GM10248 (cell line): ENCODE results near the gene STT3A.

ENCODE experiments used
- CTCF ChIA-PET: fragments of 300-600 bp; sonication (Branson Sonifier 250); formaldehyde crosslinking; extraction: SDS; loops from one replicate; lab custom pipeline; 2021; ENCODE audit warnings: antibody characterized with exemption; lab: Yijun Ruan, JAX
- POLR2A ChIA-PET: fragments of 350-650 bp; sonication (Branson Sonifier 250); formaldehyde crosslinking; extraction: SDS; loops from one replicate; lab custom pipeline; 2020; ENCODE audit warnings: antibody characterized with exemption; lab: Yijun Ruan, JAX
- DNase-seq: peaks from one replicate; pipeline ENCODE4 v3.0.0; 2012; ENCODE audit errors: extremely low spot score
- CTCF ChIP-seq: IDR thresholded peaks from 2 replicates; pipeline ENCODE4 v1.5.1; 2012; ENCODE audit warnings: mild to moderate bottlenecking, low read depth; ENCODE audit errors: extremely low read depth, missing control alignments, control extremely low read depth

The STT3A gene

DNA sequence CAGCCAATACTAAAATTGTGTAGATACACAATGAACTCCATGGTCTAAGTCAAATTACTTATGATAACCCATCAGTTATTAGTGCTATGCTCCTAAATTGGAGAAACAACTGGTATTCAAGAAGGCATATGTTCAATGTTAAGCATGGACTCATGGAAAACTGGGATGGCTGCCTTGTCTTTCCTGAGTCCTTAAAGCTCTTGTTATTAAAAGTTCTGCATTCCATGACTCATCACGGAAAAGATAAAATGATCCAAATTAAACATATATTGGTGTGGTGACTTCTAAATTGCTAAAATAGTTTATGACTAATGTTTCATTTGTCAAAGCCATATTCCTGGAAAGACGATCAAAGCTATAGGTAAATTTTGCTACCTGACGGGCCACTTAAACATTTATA is 32.8 kb upstream of the STT3A start:
- DNase-seq = no peak
- POLR2A ChIA-PET = no interaction called here
- TF ChIP-seq CTCF = no peak
- CTCF ChIA-PET = interaction anchor here (1.1 to 6.6 kb wide), 4 partner anchors 9 to 31 kb away, joined by 3 to 34 read pairs (median 4); partner anchors contain the start of gene EI24

- POLR2A ChIA-PET = no interaction called here
- TF ChIP-seq CTCF = no peak
- DNase-seq = no peak
- CTCF ChIA-PET = no interaction called here
These were observed 30.7 kb upstream of the STT3A start for GRCh38 chr11:125561924-125562323.

DNA sequence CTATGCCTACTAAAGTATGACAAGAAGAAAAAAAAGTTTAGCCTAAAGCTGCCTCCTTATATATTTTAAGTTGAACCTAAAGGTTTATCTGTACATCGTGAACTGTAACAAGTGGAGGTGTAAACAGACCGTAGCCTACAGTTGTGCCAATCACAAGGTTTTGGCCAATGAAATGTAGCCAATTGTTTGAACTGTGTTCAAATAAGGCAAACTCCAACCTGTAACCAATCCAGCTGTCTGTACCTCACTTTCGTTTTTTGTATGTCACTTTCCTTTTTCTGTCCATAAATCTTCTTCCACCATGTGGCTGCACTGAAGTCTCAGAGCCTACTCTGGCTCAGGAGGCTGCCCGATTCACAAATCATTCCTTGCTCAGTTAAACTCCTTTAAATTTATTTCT is 30.2 kb upstream of the STT3A start:
- DNase-seq = no peak
- no peak for TF ChIP-seq CTCF
- CTCF ChIA-PET = interaction anchor here (0.8 to 1.0 kb wide), 2 partner anchors 10 to 56 kb away, joined by 3 read pairs; no protein-coding TSS in a partner anchor

GRCh38 chr11:125564357-125564756 is 28.3 kb upstream of the STT3A start:
- TF ChIP-seq CTCF = no peak
- DNase-seq = no peak
- POLR2A ChIA-PET = no interaction called here
- CTCF ChIA-PET = interaction anchor here (2.6 kb wide), 1 partner anchor 10 kb away, joined by 10 read pairs; no protein-coding TSS in a partner anchor

More for the DNA sequence above, 30.2 kb upstream of the STT3A start:
- POLR2A ChIA-PET = no interaction called here

DNA sequence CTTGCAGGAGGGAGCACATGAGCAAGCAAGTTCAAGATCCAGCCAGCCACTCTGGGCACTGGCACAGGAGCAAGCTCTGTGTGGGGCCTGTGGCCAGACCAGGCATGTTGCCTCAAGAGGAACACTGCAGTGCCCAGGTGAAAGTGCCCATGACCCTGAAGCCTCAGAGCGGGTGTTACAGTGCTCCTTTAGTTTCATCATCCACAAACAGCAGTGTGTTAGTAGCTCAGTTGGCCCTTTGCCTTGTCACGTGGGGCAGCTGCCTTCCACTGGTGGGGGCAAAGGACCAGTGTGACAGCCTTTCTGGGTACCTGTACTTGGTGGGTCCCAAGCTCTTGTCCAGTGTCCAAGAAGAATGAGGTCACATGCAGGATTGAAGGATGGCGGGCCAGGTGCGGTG is 26.4 kb upstream of the STT3A start:
- POLR2A ChIA-PET = no interaction called here
- DNase-seq = no peak
- no peak for TF ChIP-seq CTCF
- CTCF ChIA-PET = interaction anchor here (1.2 to 2.6 kb wide), 2 partner anchors 11 to 25 kb away, joined by 3 to 10 read pairs; no protein-coding TSS in a partner anchor

DNA sequence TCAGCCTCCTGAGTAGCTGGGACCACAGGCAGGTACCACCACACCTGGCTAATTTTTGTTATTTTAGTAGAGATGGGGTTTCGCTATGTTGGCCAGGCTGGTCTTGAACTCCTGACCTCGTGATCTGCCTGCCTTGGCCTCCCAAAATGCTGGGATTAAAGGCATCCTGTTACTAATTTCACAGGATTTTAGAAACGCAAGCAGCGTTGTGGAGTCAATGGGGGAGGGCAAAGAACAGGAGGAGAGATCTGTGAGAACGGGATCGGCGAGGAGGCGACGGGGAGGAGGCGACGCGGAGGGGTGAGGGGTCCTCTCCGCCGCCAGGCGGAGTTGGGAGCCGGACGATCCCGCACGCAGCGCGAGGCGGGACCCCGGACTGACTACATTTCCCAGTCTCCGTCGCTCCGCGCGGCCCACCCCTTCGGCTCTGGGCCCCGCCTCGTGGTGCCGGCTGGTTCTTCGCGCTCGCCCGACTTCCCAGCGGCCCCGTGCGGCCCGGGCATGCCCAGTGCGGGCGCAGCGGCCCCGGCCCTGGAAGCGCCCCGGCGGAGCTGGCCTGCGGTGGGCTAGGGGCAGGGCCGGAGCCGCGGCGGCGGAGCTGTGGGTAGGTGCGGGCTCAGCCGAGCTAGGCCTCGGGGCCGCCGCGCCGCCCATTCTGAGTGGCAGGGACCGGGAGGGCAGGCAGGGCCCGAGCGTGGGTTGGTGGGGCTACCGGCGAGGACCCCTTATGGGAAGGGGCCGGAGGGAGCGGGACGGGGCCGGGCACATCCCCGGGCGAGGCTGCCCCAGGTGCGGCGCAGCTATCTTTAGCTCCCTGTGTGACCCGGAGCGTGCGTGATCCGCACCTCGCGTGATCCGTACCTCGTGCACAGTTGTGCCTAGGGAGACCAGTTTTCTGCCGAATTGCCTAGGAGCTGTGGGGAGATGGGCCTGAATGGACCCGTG is 23.4 kb upstream of the STT3A start, which contains the start of gene EI24:
Gene EI24, plus strand, starts transcription at position 508 of the 945 bp plus-strand sequence. CDS start 3,051 bp downstream, outside the sequence.
- peak; percentile 92 for DNase-seq
- peak; percentile 46 for TF ChIP-seq CTCF
- ChIA-PET POLR2A (interaction anchor here (1.0 kb wide), 1 partner anchor 23 kb away, joined by 3 read pairs; the partner anchor contains the start of gene STT3A), CTCF (interaction anchor here (0.6 to 3.8 kb wide), 20 partner anchors 9 to 306 kb away, joined by 3 to 34 read pairs (median 4); partner anchors contain the start of genes FEZ1 and STT3A)
